Progenitor cell of endocrine pancreas (in vitro differentiated cells): ENCODE data around the gene KAZN. TPM values are rescaled to one million over a fixed set of nuclear protein-coding genes. Genes with fewer than 3 reads are reported as not detected.
A peak's percentile ranks its signal among the peaks of the same experiment; 100 is the strongest.

Source experiments
- DNase-seq: peaks from one replicate; pipeline ENCODE4 v3.0.0; 2021; ENCODE audit warnings: low spot score; ENCODE audit not compliant: unreplicated experiment
- H3K27ac Mint-ChIP-seq: 2 replicates; pipeline ENCODE4 v1.8.0; 2021; ENCODE audit warnings: mild to moderate bottlenecking, moderate library complexity, mixed read lengths
- H3K27me3 Mint-ChIP-seq: 2 replicates; pipeline ENCODE4 v1.8.0; 2021; ENCODE audit warnings: mixed read lengths
- H3K36me3 Mint-ChIP-seq: 2 replicates; pipeline ENCODE4 v1.8.0; 2022; ENCODE audit warnings: mixed read lengths; ENCODE audit not compliant: insufficient read depth
- H3K4me1 Mint-ChIP-seq: 2 replicates; pipeline ENCODE4 v1.8.0; 2021; ENCODE audit warnings: low read depth, mixed read lengths
- H3K4me3 Mint-ChIP-seq: 2 replicates; pipeline ENCODE4 v1.8.0; 2021; ENCODE audit warnings: low read depth, mild to moderate bottlenecking, moderate library complexity, mixed read lengths
- H3K9me3 Mint-ChIP-seq: 2 replicates; pipeline ENCODE4 v1.8.0; 2021; ENCODE audit warnings: low read depth, mixed read lengths
- CTCF ChIP-seq: fragments of 200-600 bp; sonication (generic); IDR thresholded peaks from one replicate; pipeline ENCODE4 v1.5.0; 2021; ENCODE audit warnings: antibody characterized with exemption, mild to moderate bottlenecking; ENCODE audit not compliant: unreplicated experiment
- total RNA-seq: library from RNA; stranded (reverse); gene quantifications from 2 replicates; pipeline ENCODE4 v1.2.1, GENCODE V29; 2021

KAZN gene
- total RNA-seq, 1 donor from 2014 or later = 12.9 TPM

GRCh38 chr1:14915356-14916054, 317.0 kb downstream of the KAZN start:
- no peak overlapping the region for H3K27ac Mint-ChIP-seq
- no peaks in the 10 kb centered on the region for H3K36me3 Mint-ChIP-seq
- no peaks in the 10 kb centered on the region for H3K9me3 Mint-ChIP-seq
- peaks cover 3% of the 10 kb centered on the region for H3K27me3 Mint-ChIP-seq
- peaks cover 8% of the 10 kb centered on the region for H3K4me1 Mint-ChIP-seq
- DNase-seq = peak; percentile 55
- H3K4me3 Mint-ChIP-seq = no peak overlapping the region
- TF ChIP-seq CTCF = peak; percentile 86

GRCh38 chr1:14919289-14919688, 320.8 kb downstream of the KAZN start:
- peaks cover 2% of the 10 kb centered on the region for H3K4me1 Mint-ChIP-seq
- H3K4me3 Mint-ChIP-seq = no peak overlapping the region
- no peaks in the 10 kb centered on the region for H3K36me3 Mint-ChIP-seq
- no peak for DNase-seq
- H3K27me3 Mint-ChIP-seq = peaks cover 16% of the 10 kb centered on the region
- H3K27ac Mint-ChIP-seq = no peak overlapping the region
- no peaks in the 10 kb centered on the region for H3K9me3 Mint-ChIP-seq
- TF ChIP-seq CTCF = no peak

GRCh38 chr1:14919751-14920150, 321.3 kb downstream of the KAZN start:
- no peak for TF ChIP-seq CTCF
- Mint-ChIP-seq H3K27ac (no peak overlapping the region), H3K27me3 (peaks cover 16% of the 10 kb centered on the region), H3K4me1 (peaks cover 2% of the 10 kb centered on the region), H3K4me3 (no peak overlapping the region), H3K36me3 (no peaks in the 10 kb centered on the region), H3K9me3 (no peaks in the 10 kb centered on the region)
- DNase-seq = no peak

GRCh38 chr1:14921057-14921456, 322.6 kb downstream of the KAZN start:
- H3K4me3 Mint-ChIP-seq = no peak overlapping the region
- no peaks in the 10 kb centered on the region for H3K36me3 Mint-ChIP-seq
- no peak overlapping the region for H3K27ac Mint-ChIP-seq
- peaks cover 6% of the 10 kb centered on the region for H3K4me1 Mint-ChIP-seq
- no peak for TF ChIP-seq CTCF
- peaks cover 28% of the 10 kb centered on the region for H3K27me3 Mint-ChIP-seq
- no peaks in the 10 kb centered on the region for H3K9me3 Mint-ChIP-seq
- no peak for DNase-seq

GRCh38 chr1:14922942-14923726, 324.6 kb downstream of the KAZN start:
- Mint-ChIP-seq H3K36me3 (no peaks in the 10 kb centered on the region), H3K4me3 (peak overlapping the region; percentile 76), H3K9me3 (no peaks in the 10 kb centered on the region), H3K27me3 (peaks cover 48% of the 10 kb centered on the region), H3K4me1 (peaks cover 6% of the 10 kb centered on the region), H3K27ac (peak overlapping the region; percentile 74)
- TF ChIP-seq CTCF = no peak
- no peak for DNase-seq
